Activated CD8-positive, alpha-beta T cell treated with anti-CD3 and anti-CD28 coated beads, Interleukin-2, amount 10 ng/mL, durations not matched to agents 7 days and 5 days (primary cell): ENCODE data around the gene MIEF1. TPM values are rescaled to one million over a fixed set of nuclear protein-coding genes. Genes with fewer than 3 reads are reported as not detected.

ENCODE experiments used
- ATAC-seq: fragments of 150-1000 bp; cut with Tn5 transposase; one replicate; pipeline ENCODE4 v1.10.0; 2021; ENCODE audit warnings: moderate library complexity
- CTCF ChIA-PET: fragments of 350-600 bp; sonication (Branson Sonifier 250); formaldehyde crosslinking; loops from one replicate; lab custom pipeline; 2021; ENCODE audit warnings: antibody characterized with exemption; lab: Charles Lee
- POLR2A ChIA-PET: fragments of 350-600 bp; sonication (Branson Sonifier 250); formaldehyde crosslinking; loops from one replicate; lab custom pipeline; 2021; ENCODE audit warnings: antibody characterized with exemption; lab: Charles Lee
- DNase-seq: peaks from one replicate; pipeline ENCODE4 v3.0.0-alpha.2; 2020
- H3K27ac Mint-ChIP-seq: one replicate; pipeline ENCODE4 v1.8.0; 2021; ENCODE audit warnings: mild to moderate bottlenecking, mixed read lengths
- H3K27me3 Mint-ChIP-seq: one replicate; pipeline ENCODE4 v1.8.0; 2021; ENCODE audit warnings: low read depth, mixed read lengths
- H3K36me3 Mint-ChIP-seq: one replicate; pipeline ENCODE4 v1.8.0; 2021; ENCODE audit warnings: low read depth, mixed read lengths
- H3K4me1 Mint-ChIP-seq: one replicate; pipeline ENCODE4 v1.8.0; 2021; ENCODE audit warnings: low read depth, mixed read lengths
- H3K4me3 Mint-ChIP-seq: one replicate; pipeline ENCODE4 v1.8.0; 2021; ENCODE audit warnings: mild to moderate bottlenecking, mixed read lengths
- H3K9me3 Mint-ChIP-seq: one replicate; pipeline ENCODE4 v1.8.0; 2022; ENCODE audit warnings: mixed read lengths; ENCODE audit not compliant: insufficient read depth
- total RNA-seq, 2 experiments: library from RNA; stranded (reverse); gene quantifications; one replicate each; pipeline ENCODE4 v1.2.3, GENCODE V29; 2021

Gene MIEF1
- total RNA-seq, 2 experiments from 2014 or later = 37.9 to 38.2 TPM

GRCh38 chr22:39562839-39563489, 60.9 kb downstream of the MIEF1 start:
- ChIA-PET POLR2A (no interaction called here), CTCF (interaction anchor here (0.8 to 1.5 kb wide), 2 partner anchors 382 to 462 kb away, joined by 3 to 9 read pairs; no protein-coding TSS in a partner anchor)
- DNase-seq = no peak
- Mint-ChIP-seq H3K27me3 (peaks cover 25% of the 10 kb centered on the region), H3K27ac (no peak overlapping the region), H3K36me3 (peaks cover 2% of the 10 kb centered on the region), H3K4me3 (no peak overlapping the region), H3K4me1 (peaks cover 13% of the 10 kb centered on the region), H3K9me3 (no peaks in the 10 kb centered on the region)
- ATAC-seq = no peak

- no peak for DNase-seq
- Mint-ChIP-seq H3K27me3 (peaks cover 19% of the 10 kb centered on the region), H3K36me3 (peaks cover 2% of the 10 kb centered on the region), H3K4me3 (no peak overlapping the region), H3K4me1 (peaks cover 15% of the 10 kb centered on the region), H3K27ac (no peak overlapping the region), H3K9me3 (no peaks in the 10 kb centered on the region)
- CTCF ChIA-PET = no interaction called here
- no peak for ATAC-seq
- POLR2A ChIA-PET = no interaction called here
These were observed 61.7 kb downstream of the MIEF1 start for GRCh38 chr22:39563571-39564428.

- no peak overlapping the region for H3K4me3 Mint-ChIP-seq
- H3K27me3 Mint-ChIP-seq = peaks cover 9% of the 10 kb centered on the region
- H3K4me1 Mint-ChIP-seq = peaks cover 15% of the 10 kb centered on the region
- ATAC-seq (no peak), DNase-seq (no peak)
- H3K36me3 Mint-ChIP-seq = peaks cover 2% of the 10 kb centered on the region
- no peaks in the 10 kb centered on the region for H3K9me3 Mint-ChIP-seq
- POLR2A ChIA-PET = no interaction called here
- CTCF ChIA-PET = no interaction called here
- no peak overlapping the region for H3K27ac Mint-ChIP-seq
These were observed 63.4 kb downstream of the MIEF1 start for GRCh38 chr22:39565414-39565944.

GRCh38 chr22:39567135-39567946, 65.3 kb downstream of the MIEF1 start:
- no peaks in the 10 kb centered on the region for H3K9me3 Mint-ChIP-seq

More at GRCh38 chr22:39567135-39567946, 65.3 kb downstream of the MIEF1 start:
- DNase-seq (peak; percentile 70), ATAC-seq (peak; percentile 92)
- Mint-ChIP-seq H3K4me1 (peaks cover 15% of the 10 kb centered on the region), H3K27me3 (peaks cover 8% of the 10 kb centered on the region), H3K36me3 (peaks cover 2% of the 10 kb centered on the region), H3K27ac (peak overlapping the region; percentile 73), H3K4me3 (no peak overlapping the region)
- ChIA-PET POLR2A (no interaction called here), CTCF (no interaction called here)

Other genes with a start within 250 kb of the MIEF1 start
- 1,000 to 10,000 TPM; 1,693 to 1,717 TPM for gene RPL3, start 182.7 kb upstream of the MIEF1 start, total RNA-seq
- gene SYNGR1, start 152.3 kb upstream of the MIEF1 start, total RNA-seq = under 1 TPM; 0.24 to 0.37 TPM
- 10 to 100 TPM; 27.0 to 28.5 TPM for gene TAB1, start 102.5 kb upstream of the MIEF1 start, total RNA-seq
- 10 to 100 TPM in 1 of 2 experiments, 1 to 10 TPM in 1; 9.1 to 10.0 TPM for gene MGAT3, start 45.3 kb upstream of the MIEF1 start, total RNA-seq
- 100 to 1,000 TPM; 412 to 426 TPM for gene ATF4, start 18.3 kb downstream of the MIEF1 start, total RNA-seq
- gene RPS19BP1, start 30.5 kb downstream of the MIEF1 start, total RNA-seq = 10 to 100 TPM; 80.1 to 80.2 TPM
- under 1 TPM; 0.60 to 0.74 TPM for gene CACNA1I, start 68.5 kb downstream of the MIEF1 start, total RNA-seq